HG03175 (cell line): Measurements from ENCODE around the gene SPDL1.
"Not testable (repeated sequence)": the region's sequence is repeated elsewhere in the genome, so short reads cannot be mapped to it uniquely, and the experiment has no call there.

Source experiments
- ATAC-seq: cut with Tn5 transposase; IDR thresholded peaks from one replicate; pipeline ENCODE4 v1.9.1; 2021; ENCODE audit warnings: mild to moderate bottlenecking, moderate library complexity; ENCODE audit not compliant: unreplicated experiment

Gene SPDL1

DNA sequence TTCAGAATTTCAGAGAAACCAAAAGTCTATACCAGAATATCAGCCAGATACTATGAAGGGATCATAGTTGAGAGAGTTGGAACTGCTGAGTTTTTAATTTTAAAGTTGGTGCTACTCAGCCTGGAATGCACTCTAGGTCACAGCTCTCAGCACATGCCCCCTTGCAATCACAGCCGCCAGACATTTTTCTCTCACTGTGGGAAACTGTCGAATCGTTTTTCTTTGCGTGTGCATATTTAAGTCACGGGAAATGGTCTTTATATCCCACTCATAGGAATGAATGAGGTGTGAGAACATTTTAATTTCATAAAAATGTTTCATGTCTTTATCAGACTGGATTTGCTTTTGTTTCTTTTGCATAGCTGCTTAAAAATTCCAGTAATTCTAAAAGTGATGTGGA is 12.2 kb upstream of the SPDL1 start:
- ATAC-seq, result no peak

DNA sequence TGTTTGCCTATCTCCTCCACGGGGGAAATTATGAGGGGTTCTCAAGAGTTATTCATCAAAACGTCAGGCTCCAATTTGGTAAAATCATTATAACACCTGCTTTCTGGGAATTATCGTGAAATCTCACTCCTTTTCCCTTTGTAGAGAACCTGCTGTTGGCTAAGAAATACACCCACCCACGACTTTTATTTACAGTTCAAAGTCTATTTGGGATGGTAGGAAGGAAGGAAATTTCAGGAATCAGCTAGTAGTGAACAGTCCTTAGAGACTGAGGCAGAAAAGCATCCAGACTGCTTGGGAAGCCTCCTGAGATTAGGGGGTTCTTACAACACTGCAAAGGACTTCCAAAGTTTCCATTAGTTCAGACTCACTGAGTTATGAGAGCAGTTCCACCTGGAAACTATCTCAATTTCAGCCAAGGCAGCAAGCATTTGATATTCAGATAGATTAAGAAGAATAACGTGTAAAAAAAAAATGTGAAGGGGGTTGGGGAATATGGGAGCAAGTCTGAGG is 9.4 kb upstream of the SPDL1 start:
- no peak for ATAC-seq

DNA sequence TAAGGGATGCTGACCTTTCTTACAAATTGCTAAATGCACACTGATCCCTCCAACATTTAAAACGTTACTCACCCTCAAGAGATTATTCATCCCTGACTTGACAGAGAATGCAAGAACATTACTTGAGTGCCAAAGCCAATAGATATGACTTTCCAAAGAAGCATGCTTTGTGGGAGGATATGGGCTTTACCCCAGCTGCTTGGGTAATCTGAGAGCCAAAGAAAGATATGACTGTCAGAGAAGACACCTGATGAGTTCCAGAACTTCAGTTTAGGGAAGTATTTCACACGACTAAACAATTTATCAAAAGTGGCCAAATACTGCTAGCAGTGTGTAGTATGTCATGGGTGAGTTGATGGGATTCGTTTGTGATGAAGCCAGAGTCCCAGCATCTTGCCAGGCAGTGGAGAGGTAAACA is 7.4 kb upstream of the SPDL1 start:
- ATAC-seq, result no peak

- ATAC-seq, result no peak
Observed at GRCh38 chr5:169577951-169578350, 5.6 kb upstream of the SPDL1 start.

GRCh38 chr5:169580964-169581363 is 2.6 kb upstream of the SPDL1 start:
- no peak for ATAC-seq

DNA sequence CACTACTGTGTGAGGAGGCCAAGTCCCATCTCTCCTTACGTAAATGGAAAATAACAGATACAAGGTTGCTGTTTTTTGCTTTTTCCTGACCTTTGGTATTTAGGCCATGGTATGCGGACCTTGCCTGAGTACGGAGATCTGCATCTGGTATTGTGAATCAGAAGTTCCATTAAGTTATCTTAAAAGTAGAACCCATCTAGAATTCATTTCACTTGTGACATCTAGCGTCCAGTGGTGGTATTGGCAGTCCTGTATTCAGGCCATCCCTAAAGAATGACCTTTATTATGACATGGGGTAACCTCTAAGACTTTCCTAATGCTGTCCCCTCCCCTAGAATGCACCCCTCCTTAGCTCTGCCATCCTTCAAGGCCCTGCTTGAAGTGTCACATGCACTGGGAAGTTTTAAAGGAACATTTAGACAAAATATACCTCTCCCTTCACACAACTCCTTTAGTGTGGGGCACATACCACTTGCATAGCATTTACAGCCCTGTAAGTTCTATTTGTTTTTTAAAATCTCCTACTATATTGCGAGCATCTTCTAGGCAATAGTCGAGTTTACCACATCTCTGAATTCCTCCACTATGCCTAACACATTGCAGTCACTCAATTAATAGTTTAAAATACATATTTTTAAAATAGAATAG is 1.9 kb upstream of the SPDL1 start:
- ATAC-seq, result peak; percentile 41

DNA sequence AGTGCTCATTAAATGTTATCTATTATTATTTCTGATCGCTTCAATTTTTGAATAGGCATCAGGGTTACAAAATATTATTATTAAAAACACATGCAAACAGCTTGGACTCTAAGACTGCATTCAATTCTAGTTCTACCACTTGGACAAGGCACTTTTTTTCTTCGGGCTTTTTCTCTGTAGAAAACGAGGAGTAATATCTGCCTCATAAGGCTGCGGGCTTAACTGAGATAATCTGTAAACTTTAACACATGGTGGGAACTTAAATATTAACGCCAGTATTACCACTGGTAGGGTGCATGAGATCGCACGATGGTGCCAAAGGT is 511 bp upstream of the SPDL1 start:
- ATAC-seq, result peak; percentile 50

DNA sequence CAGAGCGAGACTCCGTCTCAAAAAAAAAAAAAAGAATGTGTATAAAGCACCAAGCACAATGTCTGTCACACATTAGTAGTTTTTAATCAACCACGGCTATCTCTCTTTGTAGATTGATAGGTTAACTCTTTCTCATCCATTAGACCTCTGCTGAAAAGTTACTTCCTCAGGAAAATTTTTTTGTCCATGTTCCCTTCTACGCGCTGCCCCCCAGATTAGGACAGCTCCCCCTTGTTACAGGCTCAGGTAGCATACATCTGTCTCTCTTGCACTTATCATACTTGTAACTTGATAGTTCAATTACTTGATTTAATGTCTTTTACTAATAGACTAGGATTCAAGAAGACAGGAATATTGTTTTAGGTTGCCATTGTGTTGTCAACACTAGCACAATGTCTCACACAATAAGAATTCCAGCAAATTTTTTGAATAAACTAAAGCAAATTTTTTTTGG is 1.5 kb downstream of the SPDL1 start:
- ATAC-seq, result no peak

DNA sequence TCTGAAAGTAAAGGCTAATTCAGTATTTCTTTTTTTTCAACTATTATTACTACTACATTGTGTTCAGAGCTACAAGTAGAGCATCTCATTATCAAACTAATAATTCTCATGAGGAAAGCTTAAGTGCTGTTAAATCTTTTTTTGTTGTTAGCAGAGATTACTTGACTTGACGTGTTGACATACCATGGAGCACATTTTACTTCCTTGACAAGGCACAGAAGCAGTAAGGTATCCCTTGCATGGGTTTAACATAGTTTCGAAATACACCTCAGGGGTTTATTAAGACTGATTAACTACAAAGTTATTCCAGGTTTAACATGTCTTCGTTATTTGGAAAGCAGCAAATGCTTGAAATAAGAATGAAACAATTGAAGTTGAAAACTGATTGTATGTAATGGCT is 7.0 kb downstream of the SPDL1 start:
- ATAC-seq, result no peak

DNA sequence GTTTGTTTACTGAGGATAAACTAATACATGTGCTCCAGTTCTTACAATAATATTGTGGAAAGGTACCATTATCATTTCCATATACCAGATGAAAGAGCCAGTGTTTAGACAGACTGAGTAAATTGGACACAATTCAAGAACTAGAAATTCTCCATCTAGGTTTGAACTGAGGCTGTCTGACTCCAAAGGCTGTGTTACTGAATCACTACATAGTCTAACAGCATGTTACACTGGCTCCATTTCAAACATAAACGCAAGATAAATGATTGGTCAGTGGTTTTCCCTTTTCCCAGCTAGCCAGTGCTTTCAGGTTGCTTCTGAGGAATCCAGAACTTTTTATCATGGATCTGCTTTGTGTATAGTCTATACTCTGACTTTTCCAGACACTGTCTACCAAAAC is 8.1 kb downstream of the SPDL1 start:
- ATAC-seq, result no peak

DNA sequence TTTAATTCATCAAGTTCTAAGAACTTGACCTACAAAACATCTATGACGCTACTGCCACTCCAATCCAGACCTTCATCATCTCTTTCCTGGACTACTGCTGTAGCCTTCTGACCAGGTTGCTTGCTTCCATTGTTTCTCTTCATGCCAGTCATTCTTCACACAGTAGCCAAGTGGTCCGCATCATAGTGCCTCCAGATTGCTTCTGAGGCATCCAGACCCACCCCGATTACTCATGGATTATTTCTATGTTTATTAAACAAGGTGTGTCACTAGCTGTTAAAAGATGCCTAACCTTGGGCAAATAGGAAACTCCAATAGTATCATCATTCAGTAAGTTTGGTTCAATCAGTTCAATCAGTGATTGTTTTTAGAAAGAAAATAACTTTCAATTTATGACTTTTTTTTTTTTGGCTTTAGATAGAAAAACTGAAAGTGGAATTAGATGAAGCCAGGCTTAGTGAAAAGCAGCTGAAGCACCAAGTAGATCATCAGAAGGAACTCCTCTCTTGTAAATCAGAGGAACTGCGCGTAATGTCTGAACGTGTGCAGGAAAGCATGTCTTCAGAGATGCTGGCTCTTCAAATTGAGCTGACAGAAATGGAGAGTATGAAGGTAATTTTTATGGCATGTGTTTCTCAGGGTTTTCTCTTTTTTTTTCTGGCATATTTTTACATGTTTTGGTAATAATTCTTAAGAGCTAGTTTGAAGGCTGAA is 9.5 kb downstream of the SPDL1 start:
- ATAC-seq, result no peak

- no peak for ATAC-seq
Observed at GRCh38 chr5:169595172-169595820, 11.7 kb downstream of the SPDL1 start.

DNA sequence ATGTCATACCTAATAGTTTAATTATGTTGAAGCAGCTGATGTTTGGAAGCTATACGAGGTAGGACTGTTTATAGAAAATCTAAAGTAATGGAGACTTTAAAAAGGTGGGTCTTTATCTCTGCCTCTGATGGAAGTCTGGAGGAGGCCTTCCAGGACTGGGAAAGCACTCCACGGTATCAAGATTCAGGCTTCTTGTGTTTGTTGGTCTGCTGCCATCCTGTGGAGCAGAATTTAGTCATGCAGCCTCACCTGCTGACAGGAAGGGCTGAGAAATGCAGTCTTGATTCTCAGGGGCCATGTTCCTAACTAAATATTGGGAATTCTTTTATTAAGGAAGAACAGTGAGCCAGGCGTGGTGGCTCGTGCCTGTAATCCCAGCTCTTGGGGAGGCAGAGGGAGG is 15.9 kb downstream of the SPDL1 start:
- ATAC-seq, result no peak

- no peak for ATAC-seq
Observed at GRCh38 chr5:169602535-169602934, 19.0 kb downstream of the SPDL1 start.

DNA sequence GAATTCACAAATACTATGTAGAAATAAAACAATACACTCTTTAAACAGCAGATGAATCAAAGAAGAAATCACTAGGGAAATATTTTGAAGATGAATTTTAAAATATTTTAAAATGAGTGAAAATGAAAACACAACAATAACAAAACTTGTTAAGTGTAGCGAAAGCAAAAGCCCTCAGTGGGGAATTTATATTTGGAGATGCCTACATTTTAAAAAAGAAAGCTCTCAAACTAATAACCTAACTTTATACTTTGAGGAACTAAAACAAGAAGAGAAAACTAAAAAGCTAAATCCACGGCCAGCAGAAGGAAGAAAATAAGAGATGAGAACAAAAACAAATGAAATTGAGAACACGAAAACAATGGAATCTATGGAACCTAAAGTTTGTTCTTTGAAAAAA is 22.7 kb downstream of the SPDL1 start:
- ATAC-seq, result no peak

- no peak for ATAC-seq
Observed at GRCh38 chr5:169607882-169608281, 24.3 kb downstream of the SPDL1 start.

DNA sequence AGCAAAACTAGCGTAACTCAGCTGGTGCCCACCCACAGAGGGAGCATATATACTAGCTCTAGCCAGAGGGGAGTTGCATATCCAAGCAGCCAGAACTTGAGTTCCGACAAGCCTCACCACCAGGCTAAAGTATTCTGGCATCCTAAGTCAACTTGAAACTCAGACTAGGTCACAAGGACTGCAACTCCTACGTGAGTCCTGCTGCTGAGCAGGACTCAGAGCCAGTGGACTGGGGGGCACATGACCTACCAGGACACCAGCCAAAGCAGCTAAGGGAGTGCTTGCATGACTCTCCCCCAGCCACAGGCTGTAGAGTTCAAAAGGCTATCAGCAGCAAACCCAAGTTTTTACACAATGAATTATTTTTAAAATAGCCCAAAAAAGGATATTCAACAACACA is 26.1 kb downstream of the SPDL1 start:
- ATAC-seq, result no peak

- ATAC-seq, result no peak
Observed at GRCh38 chr5:169610606-169611005, 27.0 kb downstream of the SPDL1 start.

- ATAC-seq, result no peak
Observed at GRCh38 chr5:169615561-169615960, 32.0 kb downstream of the SPDL1 start.

GRCh38 chr5:169624307-169624706 is 40.7 kb downstream of the SPDL1 start:
- ATAC-seq, result not testable (repeated sequence)

DNA sequence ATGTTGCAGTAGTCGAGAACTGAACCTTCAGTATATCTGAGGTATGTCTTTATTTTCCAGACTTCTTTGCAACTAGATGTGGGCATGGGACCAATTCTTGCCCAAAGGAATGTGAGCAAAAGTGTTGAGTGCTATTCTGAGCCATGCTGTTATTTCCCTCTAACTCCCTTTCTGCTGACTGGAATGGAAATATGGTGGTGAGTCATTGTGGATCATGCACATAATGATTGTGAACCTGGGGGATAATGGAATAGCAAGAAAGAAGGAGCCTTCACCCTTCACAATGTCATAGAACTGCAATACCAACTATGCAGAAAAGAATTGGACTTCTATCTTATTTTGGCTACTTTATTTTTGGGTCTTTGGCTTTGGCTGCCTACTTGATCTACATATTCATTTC is 43.2 kb downstream of the SPDL1 start:
- ATAC-seq, result no peak

GRCh38 chr5:169627551-169627950 is 44.0 kb downstream of the SPDL1 start:
- no peak for ATAC-seq
